Ishikawa (cell line): ENCODE data around the gene CYFIP2.

ENCODE experiments used
- CREB1 ChIP-seq: IDR thresholded peaks from 2 replicates; pipeline ENCODE4 v1.6.1; 2012; ENCODE audit warnings: low read depth
- FOXM1 ChIP-seq: IDR thresholded peaks from 2 replicates; pipeline ENCODE4 v1.6.1; 2012; ENCODE audit warnings: low read depth, borderline replicate concordance
- RAD21 ChIP-seq: IDR thresholded peaks from 2 replicates; pipeline ENCODE4 v1.6.1; 2012; ENCODE audit warnings: low read depth
- REST ChIP-seq: IDR thresholded peaks from 2 replicates; pipeline ENCODE4 v1.6.1; 2012; ENCODE audit warnings: low read depth, mild to moderate bottlenecking
- ZBTB7A ChIP-seq: IDR thresholded peaks from 2 replicates; pipeline ENCODE4 v1.6.1; 2012; ENCODE audit warnings: low read depth

- no peak for TF ChIP-seq REST
- no peak for TF ChIP-seq CREB1
- no peak for TF ChIP-seq RAD21
- TF ChIP-seq FOXM1, result no peak
- TF ChIP-seq ZBTB7A, result no peak
These were observed 35.3 kb upstream of the CYFIP2 start for GRCh38 chr5:157230610-157231009.
